8988T (cell line): ENCODE results near the gene EML1.

Source experiments
- DNase-seq: peaks from one replicate; pipeline ENCODE4 v3.0.0; 2011

EML1 gene

DNA sequence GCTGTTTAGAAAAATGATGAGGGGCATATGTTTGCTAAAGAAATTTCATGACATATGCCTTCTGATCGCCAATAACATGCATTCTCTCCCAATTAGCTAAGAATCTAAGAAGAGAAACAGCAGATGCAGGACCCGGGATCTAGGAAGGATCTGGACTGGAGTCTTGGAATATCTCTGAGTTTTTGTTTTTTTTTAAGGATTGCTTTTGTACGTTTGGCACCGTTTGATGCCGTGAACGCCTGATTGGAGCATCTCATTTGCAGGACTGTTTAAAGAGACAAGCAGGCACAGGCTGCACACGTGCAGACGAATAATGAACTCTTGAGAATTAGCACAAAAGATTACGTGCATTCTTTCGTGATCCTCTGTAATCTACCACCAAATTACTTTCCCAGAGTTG, 13.6 kb downstream of the EML1 start:
- DNase-seq = no peak

DNA sequence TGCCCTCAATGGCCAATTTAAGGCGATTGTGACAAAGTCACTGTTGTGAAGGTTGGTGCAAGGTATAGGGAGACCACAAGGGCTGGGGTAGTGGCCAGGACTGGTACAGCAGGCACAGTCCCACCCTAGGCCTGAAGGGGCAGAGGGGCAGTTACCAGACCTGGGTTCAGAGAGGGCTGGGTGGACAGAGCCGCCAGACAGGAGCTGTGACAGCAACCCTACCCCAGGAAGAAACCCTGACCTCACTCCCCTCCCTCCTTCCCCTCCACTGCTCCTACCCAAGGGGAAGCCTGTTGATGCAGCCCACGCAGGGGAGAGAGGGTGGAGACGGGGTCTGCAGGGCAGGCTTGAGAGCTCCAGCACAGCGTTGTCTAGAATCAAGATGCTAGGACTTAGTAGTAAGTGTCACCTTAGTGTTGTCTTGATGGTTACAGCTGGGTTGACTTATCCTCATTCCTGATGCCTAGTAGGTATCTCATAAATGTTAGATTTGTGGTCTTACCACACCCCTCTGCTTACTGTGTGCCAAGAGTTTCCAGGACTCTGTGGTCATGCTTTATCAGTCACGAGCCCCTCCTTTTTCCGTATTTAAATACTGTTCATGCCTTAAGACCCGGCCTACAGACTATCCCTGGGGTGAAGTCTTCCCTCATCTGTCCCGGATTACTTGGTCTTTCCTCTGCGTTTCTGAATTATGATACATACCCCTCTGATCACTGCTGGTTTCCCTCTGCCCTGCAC, 14.4 kb downstream of the EML1 start:
- no peak for DNase-seq

DNA sequence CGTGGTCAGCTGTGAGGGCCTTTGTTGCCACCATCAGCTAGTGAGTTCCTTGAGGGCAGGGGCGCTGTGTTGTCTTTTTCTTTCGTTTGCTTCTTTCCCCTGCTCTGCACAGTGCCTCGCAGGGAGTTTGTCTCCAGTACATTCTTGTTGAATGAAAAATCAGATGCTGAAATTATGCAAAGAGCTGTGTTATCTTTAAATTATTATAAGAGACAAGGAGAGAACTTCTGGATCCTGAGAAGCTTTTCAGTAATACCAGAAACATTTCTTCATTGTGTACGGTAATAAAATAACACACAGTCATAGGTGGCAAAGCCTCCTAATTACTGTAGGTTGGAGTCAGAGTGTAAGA, 14.9 kb downstream of the EML1 start:
- no peak for DNase-seq

DNA sequence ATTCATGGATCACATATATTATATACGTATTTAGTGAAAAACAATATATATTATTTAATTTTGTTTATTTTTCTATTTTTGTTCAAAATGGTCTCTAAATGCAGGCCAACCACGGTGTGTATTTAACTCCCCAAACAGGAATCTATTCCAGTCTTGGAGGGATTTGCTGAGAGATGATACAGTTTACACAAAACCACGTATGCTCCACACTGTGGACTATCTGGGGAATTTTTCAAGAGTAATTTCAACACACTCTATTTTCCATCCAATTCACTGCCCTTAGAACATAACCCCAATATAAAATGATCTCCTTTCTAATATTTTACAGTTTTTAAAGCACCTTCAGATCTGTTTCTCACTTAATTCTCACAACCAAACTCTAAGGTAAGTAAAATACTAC, 15.3 kb downstream of the EML1 start:
- no peak for DNase-seq

DNA sequence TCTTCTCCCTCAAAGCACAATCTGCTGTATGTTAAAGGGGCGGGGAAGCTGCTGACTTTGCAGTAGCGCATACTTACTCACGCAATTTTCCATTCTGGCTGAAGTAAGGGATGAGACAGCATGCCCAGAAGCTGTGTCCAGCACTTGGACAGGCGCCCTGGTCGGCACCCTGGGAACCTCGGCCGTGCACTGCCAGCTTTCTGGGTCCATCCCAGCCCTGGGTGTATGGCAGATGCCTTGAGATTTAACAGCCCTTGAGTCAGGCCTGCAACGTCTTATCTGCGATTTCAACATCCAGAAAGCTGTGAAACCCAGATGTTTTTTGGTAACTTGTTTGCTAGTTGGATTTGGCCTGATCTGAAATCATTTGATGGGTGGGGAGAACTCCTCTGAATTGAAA, 16.1 kb downstream of the EML1 start:
- no peak for DNase-seq

DNA sequence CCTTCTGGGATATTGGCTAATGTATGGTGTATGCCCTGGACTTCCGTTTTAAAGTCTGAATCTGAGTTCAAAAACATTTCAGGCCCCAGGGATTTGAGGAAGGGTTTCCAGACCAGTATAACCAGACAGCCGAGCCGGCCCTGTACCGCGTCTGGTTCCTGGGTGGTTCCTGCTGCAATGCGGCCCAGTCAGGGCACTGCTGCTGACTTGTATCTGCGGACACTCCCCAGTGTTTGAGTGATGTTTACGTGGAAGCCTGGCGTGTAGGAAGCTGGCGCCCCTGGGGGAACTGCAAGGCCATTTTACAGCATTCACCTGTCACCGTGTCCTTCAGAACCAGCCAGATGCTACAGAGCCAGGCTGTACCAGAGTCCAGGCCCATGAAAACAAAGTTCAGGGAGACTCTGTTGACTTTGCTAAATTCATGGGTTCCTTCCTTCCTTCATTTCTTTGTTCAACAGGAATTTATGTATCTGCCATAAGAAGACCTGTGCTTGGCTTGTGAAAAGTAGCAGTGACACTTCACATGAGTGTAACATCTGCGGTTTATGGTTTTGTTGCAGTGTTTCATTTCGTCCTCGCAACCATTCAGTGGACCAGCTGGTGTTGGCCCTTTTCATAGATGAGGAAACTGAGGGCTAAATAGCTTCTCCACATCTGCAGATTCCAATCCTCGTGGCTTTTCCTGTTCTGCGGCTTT, 16.8 kb downstream of the EML1 start:
- DNase-seq = no peak

DNA sequence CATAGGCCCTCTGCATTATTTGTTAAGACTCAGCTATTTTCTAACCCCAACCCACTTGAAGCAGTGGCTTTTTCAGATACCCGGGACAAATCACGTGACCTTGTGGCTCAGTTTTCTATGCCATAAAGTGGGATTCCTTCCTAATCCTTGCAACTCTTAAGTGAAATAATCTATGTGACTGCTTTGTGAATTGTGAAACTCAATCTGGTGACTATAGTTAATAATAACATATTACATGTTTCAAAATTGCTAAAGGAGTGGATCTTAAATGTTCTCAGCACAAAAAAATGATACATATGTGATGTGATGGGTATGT, 17.3 kb downstream of the EML1 start:
- DNase-seq = no peak

DNA sequence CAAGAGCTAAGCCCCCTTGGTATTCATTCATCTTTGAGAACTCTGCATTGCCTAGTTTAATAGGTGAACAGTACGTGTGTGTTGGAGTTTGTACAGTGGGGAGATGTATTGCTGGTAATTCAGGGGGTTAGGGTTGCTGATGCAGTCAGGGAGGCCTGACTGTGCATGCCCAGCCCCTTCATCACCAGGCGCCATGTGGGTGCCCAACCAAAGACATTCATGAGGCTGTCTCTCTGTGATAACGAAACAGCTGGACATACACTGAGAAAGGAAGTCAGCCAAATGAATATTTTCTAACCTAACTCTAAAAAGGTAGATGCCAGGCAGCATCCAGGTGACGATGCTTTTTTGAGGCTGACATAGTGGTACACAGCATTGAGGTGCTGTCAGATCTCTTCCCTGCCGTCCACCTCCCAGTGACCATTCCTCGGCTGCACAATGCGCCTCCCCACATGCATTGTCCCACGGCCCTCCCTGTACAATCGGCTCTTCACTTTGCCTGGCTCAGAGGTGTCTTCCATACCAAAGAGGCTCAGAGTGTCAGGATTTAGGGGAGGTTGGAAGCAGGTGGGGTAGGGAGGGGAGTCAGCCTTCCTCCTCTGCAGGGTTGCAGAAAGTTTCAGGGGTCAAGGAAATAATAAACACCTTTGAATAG, 19.0 kb downstream of the EML1 start:
- no peak for DNase-seq

DNA sequence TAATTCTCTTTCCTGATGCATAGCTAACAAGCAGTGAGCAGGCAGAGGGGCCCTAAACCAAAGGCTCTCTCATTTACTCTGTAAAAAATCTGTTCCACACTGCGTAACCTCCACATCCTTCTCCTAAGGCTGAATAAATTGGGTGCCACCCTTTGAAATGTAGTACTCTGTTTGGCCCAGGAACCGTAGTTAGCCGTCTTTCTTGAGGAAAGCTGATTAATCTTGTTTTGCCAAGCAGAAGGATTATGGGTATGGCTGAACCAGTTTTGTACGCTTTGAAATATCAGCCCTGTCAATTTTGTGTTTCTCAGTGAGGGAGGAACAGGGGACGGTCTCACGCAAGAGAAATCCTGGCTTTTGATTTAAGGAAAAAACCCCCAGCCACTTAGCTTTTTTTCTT, 19.7 kb downstream of the EML1 start:
- DNase-seq = no peak

DNA sequence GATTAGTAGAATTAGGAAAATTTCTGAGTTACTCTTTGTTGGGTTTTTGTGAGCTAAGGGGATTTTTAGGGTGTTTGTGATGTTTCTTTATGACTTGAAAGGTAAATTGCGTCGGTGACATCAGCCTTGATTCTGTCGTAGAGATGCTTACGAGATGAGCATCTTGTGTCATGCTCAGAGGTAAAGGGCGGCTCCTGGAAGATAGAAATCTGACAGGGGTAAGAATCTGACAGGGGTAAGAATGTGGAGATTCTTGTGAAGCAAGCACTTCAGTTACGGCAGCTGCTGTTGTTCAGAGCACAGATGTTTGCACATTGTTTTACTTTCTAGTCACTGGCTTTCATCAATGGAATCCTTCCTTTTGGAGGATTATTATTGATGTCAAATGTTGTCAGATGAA, 22.5 kb downstream of the EML1 start:
- DNase-seq = no peak

DNA sequence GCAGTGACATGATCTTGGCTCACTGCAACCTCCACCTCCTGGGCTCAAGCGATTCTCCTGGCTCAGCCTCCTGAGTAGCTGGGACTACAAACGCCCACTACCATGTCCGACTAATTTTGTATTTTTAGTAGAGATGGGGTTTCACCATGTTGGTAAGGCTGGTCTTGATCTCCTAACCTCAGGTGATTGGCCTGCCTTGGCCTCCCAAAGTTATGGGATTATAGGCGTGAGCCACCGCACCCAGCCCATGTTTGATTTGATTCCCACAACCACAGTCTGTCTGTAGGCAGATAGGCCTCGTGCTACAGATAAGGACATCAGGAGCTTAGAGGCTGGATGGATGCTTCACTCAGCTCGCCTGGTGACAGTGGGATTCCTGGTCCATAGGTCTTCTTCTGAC, 23.0 kb downstream of the EML1 start:
- no peak for DNase-seq

DNA sequence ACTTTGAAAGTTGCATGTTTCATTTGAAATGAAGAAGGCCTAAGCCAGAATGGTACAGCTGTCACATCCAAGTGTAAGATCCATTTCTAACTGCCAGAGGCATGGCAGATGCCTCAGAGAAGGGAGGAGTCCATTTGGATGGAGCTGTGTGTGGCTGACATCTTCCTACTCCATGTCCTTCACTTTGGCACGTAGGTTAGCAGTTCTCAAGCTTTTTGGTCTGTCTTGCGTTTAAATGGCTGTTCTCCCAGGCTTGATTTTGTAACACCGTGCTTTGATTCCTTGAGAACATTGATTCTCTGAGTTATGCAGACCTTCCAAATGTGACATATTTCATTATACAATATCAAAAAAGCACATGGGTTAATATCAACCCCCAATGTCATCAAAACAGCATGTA, 23.4 kb downstream of the EML1 start:
- DNase-seq = no peak

DNA sequence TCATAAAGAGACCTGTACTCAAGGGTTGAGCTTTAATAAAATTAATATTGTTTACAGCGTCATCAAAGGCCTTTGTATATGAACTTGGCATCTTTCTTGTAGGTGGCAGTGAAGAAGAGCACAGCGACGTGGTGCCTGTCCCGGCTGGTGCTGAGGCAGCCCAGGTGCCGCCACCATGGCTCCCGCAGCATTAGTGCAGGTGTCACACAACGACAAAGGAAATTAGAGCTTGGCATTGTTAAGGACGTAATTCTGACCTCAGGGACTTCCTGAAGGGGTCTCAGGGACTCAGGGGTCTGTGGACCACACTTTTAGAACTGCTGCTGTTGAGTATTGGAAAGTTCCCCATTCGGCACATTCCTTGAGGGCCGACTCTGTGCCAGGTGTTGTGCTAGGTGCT, 24.1 kb downstream of the EML1 start:
- DNase-seq = no peak

DNA sequence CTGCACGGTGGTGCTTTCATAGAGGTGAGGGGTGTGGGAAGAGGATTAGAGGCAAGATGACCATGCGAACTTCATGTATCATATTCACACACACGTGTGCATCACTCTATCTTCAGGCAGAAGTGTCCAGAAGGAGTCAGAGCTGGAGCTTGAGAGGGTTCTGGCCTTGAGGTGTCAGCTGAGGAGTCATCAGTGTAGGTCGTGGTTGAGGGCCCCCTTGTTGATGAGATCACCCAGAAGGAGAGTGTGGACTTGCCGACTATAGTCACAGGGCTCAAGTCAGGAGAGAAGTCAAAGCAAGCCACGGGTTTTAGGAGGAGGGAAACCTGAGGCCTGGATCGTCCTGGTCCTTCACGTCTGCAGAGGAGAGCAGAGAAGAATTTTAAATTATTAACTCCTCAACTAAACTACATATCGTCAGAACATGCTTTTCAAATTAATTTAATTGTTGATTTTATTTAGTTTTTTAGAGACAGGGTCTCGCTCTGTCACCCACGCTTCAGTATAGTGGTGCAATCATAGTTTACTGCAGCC, 25.4 kb downstream of the EML1 start:
- no peak for DNase-seq

DNA sequence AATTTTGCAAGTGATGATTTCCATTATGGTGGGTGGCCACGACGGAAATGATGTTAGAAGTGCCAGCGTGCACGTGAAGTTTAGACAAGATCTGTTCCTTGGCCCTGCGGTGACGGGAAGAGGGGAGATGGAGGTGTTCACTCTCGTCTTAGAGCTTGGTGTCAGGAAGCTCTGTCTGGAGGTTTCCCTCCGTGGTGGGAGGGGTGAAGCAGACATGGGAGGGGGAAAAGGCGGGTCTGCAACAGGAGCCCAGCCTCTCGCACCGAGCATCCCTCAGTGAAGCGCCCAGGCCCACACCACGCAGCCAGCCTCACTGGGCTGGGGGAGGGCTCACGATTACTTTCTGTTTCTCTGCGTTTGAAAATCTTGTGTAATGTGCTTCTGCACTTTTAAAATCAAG, 26.3 kb downstream of the EML1 start:
- no peak for DNase-seq

DNA sequence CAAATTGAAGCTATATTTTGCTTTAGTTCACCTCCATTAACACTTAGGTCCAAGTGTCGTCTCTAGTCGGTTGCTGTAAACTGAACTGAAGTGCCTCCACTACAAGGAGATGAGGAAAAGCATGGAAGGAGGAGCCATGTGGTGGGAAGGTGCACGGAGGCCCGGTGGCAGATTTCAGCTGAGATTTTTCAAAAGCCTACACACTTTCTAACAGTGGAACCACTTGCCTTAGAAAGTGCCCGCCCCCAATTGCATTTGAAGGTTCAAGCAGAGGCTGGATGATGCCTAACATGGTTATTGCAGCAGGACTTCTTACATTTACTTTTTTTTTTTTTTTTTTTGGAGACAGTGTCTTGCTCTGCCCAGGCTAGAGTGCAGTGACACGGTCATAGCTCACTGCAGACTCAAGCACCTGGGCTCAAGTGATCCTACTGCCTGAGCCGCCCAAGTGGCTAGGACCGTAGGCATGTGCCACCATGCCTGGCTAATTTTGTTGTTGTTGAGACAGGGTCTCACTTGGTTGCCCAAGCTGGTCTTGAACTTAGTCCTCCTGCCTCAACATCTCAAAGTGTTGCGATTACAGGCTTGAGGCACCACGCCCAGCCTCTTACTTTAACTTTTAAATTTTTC, 27.6 kb downstream of the EML1 start:
- no peak for DNase-seq

DNA sequence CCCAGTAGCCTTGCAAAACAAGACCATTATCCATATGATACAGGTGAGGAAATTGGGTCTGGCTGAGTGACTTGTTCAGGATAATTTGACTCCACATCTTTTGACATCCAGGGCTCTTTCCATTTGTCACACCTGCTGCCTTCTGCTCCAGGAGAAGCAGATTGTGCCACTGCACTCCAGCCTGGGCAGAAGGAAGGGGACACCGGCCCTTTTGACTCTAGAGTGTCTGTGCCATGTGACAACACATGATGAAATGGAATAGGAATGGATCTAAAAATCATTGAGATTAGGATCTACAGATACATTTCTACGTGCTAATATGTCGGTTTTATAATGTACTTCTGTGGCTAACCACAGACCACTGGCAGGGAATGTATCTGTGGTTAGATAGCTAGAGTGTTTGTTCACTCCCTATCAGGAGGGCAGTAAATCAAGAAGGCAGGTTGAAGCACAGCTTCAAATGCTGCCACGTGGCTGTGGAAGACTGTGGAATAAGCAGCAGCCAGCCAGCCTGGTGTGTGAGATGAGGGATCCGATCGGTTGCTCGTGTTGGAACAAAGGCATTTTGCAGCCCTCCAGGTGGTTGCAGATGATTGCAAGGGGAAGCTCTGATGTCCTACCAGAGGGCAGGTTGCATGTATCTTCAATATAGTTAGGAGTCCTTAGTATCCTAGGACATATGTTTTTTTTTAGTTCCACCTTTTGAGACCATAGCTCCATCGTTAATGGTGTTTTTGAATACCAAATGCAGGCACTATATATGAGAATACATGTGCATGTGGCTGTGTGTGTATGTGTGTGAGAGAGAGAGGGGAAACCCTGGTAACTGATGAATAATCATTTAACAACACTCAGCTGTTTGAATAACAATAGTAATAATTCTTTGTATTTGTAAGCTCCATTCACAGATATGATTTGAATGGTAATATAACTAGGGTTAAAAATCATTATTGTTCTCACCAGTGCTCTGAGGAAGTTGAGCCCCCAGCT, 28.6 kb downstream of the EML1 start:
- DNase-seq = no peak

DNA sequence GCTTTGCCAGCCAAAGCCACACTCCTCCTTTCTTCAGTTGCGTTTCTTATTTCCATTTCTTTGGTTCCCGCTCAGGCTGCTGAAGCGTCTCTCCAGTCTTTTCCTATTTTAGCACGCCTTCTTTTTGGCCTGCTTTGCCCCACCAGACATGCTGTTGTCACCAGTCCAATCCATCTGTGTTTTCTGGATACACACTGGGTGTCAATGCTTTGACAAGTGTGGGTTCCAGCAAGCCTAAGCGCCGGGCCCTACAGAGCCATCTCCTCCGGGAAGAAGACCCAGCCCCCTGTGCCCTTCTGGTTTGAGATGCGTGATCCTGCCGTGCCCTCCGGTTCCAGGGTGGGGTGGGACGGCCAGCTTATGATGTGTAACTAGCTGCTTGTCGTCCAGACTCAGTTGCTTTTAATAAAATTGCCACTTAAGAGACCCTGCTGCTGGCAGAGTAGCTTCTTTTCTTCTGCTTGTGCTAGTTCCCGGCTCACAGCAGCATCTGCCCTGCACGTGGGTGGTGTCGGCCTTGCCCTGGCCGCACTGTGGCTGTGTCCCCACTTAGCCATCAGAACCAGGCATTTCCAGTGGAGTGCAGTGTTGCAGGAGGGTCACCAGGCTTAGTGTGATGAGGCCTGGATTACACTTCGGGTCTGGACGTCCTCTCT, 29.7 kb downstream of the EML1 start:
- DNase-seq = no peak

DNA sequence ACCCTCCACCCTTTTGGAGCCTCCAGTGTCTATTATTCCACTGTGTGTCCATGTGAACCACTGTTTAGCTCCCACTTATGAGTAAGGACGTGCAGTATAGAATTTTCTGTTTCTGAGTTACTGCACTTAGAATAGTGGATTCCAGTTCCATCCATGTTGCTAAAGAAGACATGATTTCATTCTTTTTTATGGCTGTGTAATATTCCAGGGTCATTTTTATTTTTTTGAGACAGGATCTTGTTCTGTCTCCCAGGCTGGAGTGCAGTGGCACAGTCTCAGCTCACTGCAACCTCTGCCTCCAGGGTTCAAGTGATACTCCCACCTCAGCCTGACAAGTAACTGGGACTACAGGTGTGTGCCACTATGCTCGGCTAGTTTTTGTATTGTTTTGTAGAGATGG, 31.6 kb downstream of the EML1 start:
- DNase-seq = no peak

DNA sequence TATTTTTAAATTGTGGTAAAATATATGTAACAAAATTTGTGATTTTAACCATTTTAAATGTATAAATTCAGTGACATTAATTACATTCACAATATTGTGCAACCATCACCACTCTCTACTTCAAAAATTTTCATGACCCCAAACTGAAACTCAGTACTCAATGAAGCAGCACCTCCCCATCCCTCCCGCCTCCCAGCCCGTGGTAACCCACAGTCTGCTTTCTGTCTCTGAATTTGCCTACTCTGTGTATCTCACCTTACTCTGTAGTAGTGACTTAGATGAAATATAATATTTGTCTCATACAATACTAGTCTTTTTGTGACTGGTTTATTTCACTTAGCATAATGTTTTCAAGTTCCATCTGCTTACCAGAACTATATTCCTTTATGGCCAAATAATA, 36.2 kb downstream of the EML1 start:
- no peak for DNase-seq

DNA sequence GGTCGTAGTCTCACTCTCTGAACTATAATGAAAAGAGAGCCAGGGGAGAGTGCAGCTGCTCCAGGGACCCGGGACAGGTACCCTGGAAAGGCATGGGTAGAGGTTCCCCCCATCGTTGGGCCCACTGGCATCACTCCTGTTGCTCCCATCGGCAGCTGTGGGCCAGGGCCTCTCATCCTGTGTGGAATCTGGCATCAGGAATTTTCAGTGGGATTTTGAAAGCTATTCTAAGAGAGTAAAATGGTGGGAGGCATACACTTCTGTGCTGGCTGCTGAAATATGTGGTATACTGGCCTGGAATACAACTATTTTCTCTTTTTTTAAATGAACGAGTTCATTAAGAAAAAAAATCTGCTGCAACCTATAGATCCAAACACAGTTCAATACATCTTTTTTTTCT, 38.1 kb downstream of the EML1 start:
- DNase-seq = no peak
